Middle frontal gyrus (tissue), 1 donor: Measurements from ENCODE around the gene LAPTM4A.
"Not testable (repeated sequence)": the region's sequence is repeated elsewhere in the genome, so short reads cannot be mapped to it uniquely, and the experiment has no call there.

ENCODE experiments used
- DNase-seq: peaks from one replicate; pipeline ENCODE4 v3.0.0-alpha.2; 2015; ENCODE audit warnings: low spot score; ENCODE audit errors: extremely low spot score

The LAPTM4A gene

GRCh38 chr2:20076757-20077156, 25.3 kb upstream of the LAPTM4A start:
- DNase-seq = no peak

- DNase-seq = no peak
These were observed 23.5 kb upstream of the LAPTM4A start for GRCh38 chr2:20074901-20075300.

- not testable (repeated sequence) for DNase-seq
These were observed 22.7 kb upstream of the LAPTM4A start for GRCh38 chr2:20074046-20074648.

DNA sequence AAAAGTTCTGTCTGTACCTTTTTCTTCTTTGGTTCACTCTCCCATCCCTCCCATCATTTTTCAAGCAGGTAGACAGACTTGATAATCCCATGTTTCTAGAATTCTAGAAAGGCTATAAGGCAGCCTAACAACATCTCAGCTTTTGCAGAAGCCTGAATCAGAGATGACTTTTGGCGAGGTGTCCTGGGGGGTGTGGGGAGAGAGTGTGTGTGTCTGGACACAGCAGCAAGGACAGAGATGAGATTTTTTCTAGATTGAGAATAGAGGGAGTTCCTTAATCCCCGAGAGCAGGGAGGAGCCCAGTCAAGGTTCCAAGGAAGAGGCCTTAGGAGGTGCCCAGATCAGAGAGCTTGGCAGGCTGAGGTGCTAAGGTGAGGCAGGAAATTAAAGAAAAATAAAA, 22.0 kb upstream of the LAPTM4A start:
- DNase-seq = no peak

DNA sequence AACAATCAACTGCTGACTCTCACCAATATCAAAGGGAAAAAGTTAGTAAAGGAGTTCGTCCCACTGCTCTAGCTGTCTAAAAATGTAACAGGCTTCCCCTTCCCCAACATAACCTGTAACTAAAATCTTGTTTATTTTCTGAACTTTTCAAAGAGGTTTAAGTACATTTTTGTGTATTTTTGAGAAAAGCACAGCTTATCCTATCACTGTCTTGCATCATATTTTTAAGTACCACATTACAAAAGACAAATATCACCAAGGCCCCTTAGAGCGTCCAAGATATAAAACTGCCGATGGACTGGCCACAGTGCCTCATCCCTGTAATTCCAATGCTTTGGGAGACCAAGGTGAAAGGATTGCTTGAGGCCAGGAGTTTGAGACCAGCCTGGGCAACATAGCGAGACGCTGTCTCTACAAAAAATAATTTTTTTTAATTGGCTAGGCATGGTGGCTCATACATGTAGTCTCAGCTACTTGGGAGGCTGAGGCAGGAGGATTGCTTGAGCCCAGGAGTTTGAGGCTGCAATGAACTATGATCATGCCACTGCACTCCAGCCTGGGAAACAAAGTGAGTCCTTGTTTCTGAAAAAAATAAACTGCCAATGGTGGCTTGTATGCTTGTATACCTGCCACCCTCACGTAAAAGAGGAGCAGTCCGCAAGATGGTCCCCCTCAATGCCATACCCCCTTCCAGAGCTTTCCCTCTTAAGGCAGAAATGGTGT, 21.2 kb upstream of the LAPTM4A start:
- DNase-seq = no peak

GRCh38 chr2:20071397-20072383, 20.3 kb upstream of the LAPTM4A start:
- no peak for DNase-seq

DNA sequence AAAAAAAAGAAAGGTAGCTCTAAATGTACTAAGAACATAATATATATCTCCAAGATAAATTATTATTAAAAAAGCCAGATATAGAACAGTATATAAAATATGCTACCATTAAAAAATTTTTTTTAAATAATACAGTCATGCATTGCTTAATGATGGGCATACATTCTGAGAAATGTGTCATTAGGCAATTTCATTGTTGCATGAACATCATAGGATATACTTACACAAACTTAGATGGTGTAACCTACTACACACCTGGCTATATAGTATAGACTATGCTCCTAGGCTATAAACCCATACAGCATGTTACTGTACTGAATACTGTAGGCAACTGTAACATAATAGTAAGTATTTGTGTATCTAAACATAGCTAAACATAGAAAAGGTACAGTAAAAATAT, 18.3 kb upstream of the LAPTM4A start:
- no peak for DNase-seq

GRCh38 chr2:20067992-20068584, 16.7 kb upstream of the LAPTM4A start:
- no peak for DNase-seq

DNA sequence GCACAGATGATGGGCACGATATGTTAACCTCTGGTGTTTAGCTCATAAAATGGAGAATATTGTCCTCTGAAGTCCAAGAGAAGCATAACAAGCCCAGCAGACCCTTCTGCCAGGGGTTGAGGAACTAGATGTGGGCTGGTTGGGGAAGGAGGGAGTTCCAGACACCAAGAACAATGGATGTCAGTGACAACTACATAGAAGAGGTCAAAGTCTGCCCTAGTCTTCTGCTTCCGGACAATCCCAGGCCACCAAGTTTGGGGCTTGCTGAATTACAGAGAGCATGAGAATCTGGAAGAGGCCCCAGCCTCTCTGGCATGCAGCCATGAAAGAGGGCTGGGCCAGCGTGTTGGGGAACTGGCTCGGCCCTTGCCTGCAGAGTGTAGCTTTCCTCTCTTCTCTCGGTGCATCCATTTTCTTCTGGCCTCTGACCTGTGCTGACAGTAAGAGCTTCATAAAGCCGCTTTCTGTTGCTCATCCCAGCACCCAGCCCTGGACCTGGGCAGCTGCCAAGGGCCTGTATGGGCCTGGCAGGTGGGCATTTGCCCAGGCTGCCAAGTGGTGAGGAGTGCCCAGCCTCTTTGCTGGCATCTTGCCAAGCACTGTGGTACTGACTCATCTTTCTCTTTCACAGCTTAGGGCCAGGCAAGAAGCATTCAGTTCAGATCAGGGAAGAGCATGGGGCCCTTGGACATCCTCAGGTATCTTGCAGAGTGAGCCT, 14.6 kb upstream of the LAPTM4A start:
- no peak for DNase-seq

DNA sequence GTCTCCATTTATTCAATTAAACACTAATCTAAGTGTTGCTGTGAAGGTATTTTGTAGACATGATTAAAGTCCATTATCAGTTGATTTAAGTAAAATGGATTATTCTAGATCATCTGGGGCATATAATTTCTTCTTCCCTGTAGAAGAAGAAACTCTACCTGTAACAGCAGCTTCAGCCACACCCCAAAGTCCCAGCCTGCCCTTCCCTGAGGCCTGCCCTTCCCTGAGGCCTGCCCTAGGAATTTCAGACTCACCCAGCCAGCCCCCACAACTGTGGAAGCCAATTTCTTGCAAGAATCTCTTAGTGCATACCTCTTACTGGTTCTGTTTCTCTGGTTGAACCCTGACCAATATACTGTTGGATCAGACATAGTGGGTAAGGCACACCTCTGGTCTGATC, 13.4 kb upstream of the LAPTM4A start:
- DNase-seq = no peak

- no peak for DNase-seq
These were observed 13.0 kb upstream of the LAPTM4A start for GRCh38 chr2:20064421-20064820.

- no peak for DNase-seq
These were observed 11.5 kb upstream of the LAPTM4A start for GRCh38 chr2:20062615-20063545.

DNA sequence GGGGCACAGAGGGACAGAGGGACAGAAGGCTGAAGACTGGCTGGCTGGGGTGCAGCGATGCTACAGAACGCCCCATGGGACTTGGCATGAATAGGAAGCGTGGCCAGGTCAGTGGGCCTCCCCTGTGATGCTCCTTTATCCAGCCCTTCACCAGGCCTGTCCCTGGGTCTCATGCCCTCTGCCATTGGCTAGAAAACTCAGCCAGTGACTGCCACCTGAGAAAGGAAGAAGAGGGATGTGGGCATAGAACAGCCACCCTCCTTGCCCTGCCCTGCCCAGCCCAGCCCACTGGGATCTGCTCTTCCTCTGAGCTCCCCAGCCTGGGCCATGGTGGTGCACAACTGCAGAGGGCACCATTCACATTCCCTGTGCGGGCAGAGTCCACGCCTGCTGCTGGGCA, 10.5 kb upstream of the LAPTM4A start:
- no peak for DNase-seq

- no peak for DNase-seq
These were observed 10.0 kb upstream of the LAPTM4A start for GRCh38 chr2:20061476-20061875.

GRCh38 chr2:20060106-20060505, 8.7 kb upstream of the LAPTM4A start:
- no peak for DNase-seq

DNA sequence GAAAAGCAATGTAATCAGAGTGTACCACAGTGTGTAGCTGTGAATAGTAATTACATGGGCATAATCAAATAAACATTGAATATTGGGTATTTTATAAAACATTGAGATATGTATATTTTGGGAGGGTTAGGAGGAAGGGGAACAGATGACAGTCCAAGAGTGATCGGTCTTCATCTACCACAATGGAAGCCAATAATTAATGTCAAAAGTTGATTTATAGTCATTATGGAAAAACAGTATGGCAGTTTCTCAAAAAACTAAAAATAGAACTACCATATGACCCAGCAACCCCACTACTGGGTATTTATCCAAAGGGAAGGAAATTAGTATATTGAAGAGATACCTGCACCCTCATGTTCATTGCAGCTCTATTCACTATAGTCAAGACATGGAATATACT, 5.8 kb upstream of the LAPTM4A start:
- no peak for DNase-seq

DNA sequence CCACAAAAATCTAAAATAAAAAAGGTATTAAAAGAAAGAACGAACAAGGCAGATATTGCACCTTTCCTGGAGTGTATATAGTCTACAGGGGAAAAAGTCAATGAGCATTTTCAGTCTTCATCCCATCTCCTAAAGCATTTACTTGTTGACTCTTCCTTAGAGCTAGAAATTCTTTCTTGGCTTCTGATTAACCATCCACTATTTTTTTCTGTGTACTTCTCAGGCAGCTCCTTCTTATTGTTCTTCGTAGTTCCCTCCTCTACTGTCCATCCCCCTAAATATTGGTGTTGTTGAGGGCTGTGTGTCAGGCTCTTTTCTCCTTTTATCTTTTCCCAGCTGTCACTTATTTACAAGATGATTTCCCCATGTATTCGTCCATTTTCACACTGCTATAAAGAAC, 3.5 kb upstream of the LAPTM4A start:
- DNase-seq = no peak

DNA sequence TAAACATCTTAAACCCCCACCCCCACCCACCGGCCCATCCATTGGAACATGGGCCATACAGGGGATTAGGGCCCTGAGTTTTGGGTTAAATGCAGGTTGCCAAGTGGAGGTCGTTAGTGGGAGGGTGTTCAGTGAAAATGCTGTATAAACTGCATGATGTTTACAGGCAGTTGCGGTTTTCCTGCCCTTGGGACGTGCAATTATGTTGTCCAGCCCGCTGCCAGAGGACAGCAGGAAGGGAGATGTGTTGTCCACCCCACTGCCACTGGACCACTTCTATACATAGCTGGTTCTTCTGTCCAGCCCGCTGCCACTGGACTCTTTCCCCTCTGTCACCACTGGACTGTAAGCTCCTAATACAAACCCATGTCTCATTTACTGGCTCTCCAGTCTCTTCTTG, 2.7 kb upstream of the LAPTM4A start:
- DNase-seq = no peak

GRCh38 chr2:20052861-20053281, 1.4 kb upstream of the LAPTM4A start:
- DNase-seq = no peak
